C1 segment of cervical spinal cord (tissue), 14 donors: Measurements from ENCODE around the gene SV2C.

Source experiments
- DNase-seq, 14 donors: peaks; one replicate each; lab custom pipeline; 2025; lab: John Stamatoyannopoulos, UW

SV2C gene

GRCh38 chr5:76163111-76163628, 80.0 kb downstream of the SV2C start:
- no peak for DNase-seq

- DNase-seq = no peak
Measured at GRCh38 chr5:76165029-76165428, 81.8 kb downstream of the SV2C start.

GRCh38 chr5:76165711-76166374, 82.7 kb downstream of the SV2C start:
- DNase-seq = no peak

- DNase-seq = no peak
Measured at GRCh38 chr5:76166886-76167576, 83.8 kb downstream of the SV2C start.

GRCh38 chr5:76169146-76169905, 86.1 kb downstream of the SV2C start:
- no peak for DNase-seq

- DNase-seq = no peak
Measured at GRCh38 chr5:76174101-76174500, 90.9 kb downstream of the SV2C start.

GRCh38 chr5:76175051-76175666, 92.0 kb downstream of the SV2C start:
- peak in 5 of 14 donors; percentile 1 to 5 (median 2) for DNase-seq

GRCh38 chr5:76175821-76176403, 92.7 kb downstream of the SV2C start:
- DNase-seq = no peak

- no peak for DNase-seq
Measured at GRCh38 chr5:76177978-76178377, 94.8 kb downstream of the SV2C start.

GRCh38 chr5:76178913-76179312, 95.7 kb downstream of the SV2C start:
- no peak for DNase-seq

GRCh38 chr5:76180814-76181805, 97.9 kb downstream of the SV2C start:
- DNase-seq = no peak

- DNase-seq = no peak
Measured at GRCh38 chr5:76187386-76187785, 104.2 kb downstream of the SV2C start.

GRCh38 chr5:76190356-76190755, 107.2 kb downstream of the SV2C start:
- no peak for DNase-seq

GRCh38 chr5:76192837-76193236, 109.7 kb downstream of the SV2C start:
- DNase-seq = no peak

GRCh38 chr5:76193635-76194034, 110.5 kb downstream of the SV2C start:
- DNase-seq = no peak

- DNase-seq = no peak
Measured at GRCh38 chr5:76194340-76194739, 111.2 kb downstream of the SV2C start.

- no peak for DNase-seq
Measured at GRCh38 chr5:76196457-76196856, 113.3 kb downstream of the SV2C start.

- DNase-seq = no peak
Measured at GRCh38 chr5:76196886-76197489, 113.8 kb downstream of the SV2C start.

- DNase-seq = no peak
Measured at GRCh38 chr5:76197726-76198125, 114.5 kb downstream of the SV2C start.
